Activated T-cell treated with anti-CD3 and anti-CD28 coated beads for 48 hours (primary cell): Measurements from ENCODE around the gene APAF1.

Source experiments
- DNase-seq: peaks from one replicate; pipeline ENCODE4 v3.0.0-alpha.2; 2020; ENCODE audit warnings: low read depth

Gene APAF1

GRCh38 chr12:98660521-98660920, 15.4 kb downstream of the APAF1 start:
- DNase-seq: no peak

- no peak for DNase-seq
These were observed 24.7 kb downstream of the APAF1 start for GRCh38 chr12:98669751-98670150.

- DNase-seq: no peak
These were observed 26.4 kb downstream of the APAF1 start for GRCh38 chr12:98671459-98671858.

GRCh38 chr12:98674841-98675240, 29.8 kb downstream of the APAF1 start:
- no peak for DNase-seq

- no peak for DNase-seq
These were observed 33.3 kb downstream of the APAF1 start for GRCh38 chr12:98678236-98678945.

- no peak for DNase-seq
These were observed 34.0 kb downstream of the APAF1 start for GRCh38 chr12:98678946-98679610.

- no peak for DNase-seq
These were observed 34.5 kb downstream of the APAF1 start for GRCh38 chr12:98679611-98680005.

- DNase-seq: no peak
These were observed 39.1 kb downstream of the APAF1 start for GRCh38 chr12:98684199-98684598.

- no peak for DNase-seq
These were observed 41.5 kb downstream of the APAF1 start for GRCh38 chr12:98686603-98687002.

- no peak for DNase-seq
These were observed 46.3 kb downstream of the APAF1 start for GRCh38 chr12:98691351-98691750.

GRCh38 chr12:98696036-98696646, 51.1 kb downstream of the APAF1 start:
- no peak for DNase-seq

GRCh38 chr12:98697209-98697608, 52.1 kb downstream of the APAF1 start:
- no peak for DNase-seq

GRCh38 chr12:98698603-98699463, 53.7 kb downstream of the APAF1 start:
- DNase-seq: peak; percentile 25

GRCh38 chr12:98699586-98699985, 54.5 kb downstream of the APAF1 start:
- no peak for DNase-seq

- DNase-seq: no peak
These were observed 56.1 kb downstream of the APAF1 start for GRCh38 chr12:98701166-98701565.

- DNase-seq: no peak
These were observed 63.9 kb downstream of the APAF1 start for GRCh38 chr12:98709022-98709421.

GRCh38 chr12:98714426-98714825, 69.3 kb downstream of the APAF1 start:
- DNase-seq: no peak

- DNase-seq: no peak
These were observed 74.7 kb downstream of the APAF1 start for GRCh38 chr12:98719515-98720504.

GRCh38 chr12:98721204-98721702, 76.2 kb downstream of the APAF1 start:
- DNase-seq: no peak

GRCh38 chr12:98724384-98725155, 79.5 kb downstream of the APAF1 start:
- DNase-seq: no peak
